ENCODE results near the gene CELSR1.
A peak's percentile ranks its signal among the peaks of the same experiment; 100 is the strongest.

CELSR1 gene

DNA sequence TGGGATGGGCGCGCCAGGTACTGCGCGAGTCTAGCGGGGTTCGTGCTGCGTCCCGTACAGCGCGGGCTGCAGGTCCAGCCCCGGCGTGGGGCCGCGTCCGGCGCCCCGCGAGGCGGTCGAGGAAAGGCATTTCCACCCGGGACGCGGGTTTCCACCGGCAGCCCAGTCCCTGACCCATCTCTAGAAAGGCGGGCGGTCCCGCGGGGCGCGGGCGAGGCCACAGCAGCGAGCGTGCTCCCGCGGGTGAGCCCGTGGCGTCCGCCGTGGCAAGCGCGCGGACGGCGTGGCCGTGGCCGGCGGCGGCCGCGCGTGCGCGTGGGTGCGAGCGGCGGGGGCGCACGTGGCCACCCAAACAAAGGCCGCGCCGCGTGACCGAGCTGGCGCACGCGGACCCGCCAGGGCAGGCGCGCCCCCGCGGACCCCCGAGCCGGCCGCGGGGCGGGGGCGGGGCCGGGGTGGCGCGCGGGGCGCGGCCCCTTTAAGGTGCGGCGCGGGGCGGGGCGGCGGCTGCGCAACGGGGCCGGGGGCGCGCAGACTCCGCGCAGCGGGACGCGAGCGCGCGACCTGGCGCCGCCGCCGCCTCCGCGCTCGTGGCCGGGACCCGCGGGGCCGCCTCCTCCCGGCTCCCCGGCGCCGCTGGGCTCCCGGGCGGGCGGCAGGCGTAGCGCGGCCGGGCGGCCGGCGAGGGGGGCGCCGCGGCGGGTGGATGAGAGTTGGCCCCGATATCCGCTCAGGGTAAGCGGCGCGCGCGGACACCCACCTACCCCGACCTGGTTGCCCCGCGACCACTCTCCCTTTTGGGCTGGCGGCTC lies 39.3 kb upstream of the CELSR1 start:
- peak in 33 of 42 donors; percentile 34 to 77 (median 56) for DNase-seq

DNA sequence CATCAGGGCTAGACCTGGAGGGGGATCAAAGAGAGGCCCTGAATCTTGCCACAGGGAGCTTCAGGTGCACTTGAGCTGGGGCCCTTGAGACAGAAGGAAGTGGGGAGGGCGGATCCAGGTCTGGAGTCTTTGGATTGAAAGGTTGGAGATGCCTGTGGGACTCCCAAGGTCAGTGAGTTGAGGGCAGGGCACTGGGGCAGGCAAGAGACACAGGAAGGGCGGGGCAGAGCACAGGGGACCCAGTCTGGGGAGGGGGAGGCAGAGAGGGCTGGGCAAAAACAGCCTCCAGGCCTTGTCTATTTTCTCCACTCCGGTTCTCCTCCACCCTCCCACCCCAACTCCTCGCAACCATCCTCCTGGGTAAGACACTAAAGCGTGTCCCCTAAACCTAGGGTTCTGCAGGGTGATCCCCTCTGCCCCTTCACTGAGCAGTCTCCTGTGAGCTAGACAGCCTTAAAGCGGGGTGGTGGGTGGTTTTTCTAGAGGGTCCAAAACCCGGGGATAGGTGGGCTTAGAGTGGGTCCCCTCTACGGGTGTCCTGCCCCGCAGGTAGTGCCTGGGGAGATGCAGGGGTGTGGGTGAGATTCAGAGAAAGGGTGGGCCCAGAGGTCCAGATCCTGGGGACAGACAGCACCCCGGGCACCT lies 38.6 kb upstream of the CELSR1 start:
- intact Hi-C loops (cut with DNase I) = no loop called here
- peak in 2 of 42 donors; percentile 7 to 9 for DNase-seq

More for the DNA sequence above, 39.3 kb upstream of the CELSR1 start:
- intact Hi-C loops (cut with DNase I) = no loop called here

DNA sequence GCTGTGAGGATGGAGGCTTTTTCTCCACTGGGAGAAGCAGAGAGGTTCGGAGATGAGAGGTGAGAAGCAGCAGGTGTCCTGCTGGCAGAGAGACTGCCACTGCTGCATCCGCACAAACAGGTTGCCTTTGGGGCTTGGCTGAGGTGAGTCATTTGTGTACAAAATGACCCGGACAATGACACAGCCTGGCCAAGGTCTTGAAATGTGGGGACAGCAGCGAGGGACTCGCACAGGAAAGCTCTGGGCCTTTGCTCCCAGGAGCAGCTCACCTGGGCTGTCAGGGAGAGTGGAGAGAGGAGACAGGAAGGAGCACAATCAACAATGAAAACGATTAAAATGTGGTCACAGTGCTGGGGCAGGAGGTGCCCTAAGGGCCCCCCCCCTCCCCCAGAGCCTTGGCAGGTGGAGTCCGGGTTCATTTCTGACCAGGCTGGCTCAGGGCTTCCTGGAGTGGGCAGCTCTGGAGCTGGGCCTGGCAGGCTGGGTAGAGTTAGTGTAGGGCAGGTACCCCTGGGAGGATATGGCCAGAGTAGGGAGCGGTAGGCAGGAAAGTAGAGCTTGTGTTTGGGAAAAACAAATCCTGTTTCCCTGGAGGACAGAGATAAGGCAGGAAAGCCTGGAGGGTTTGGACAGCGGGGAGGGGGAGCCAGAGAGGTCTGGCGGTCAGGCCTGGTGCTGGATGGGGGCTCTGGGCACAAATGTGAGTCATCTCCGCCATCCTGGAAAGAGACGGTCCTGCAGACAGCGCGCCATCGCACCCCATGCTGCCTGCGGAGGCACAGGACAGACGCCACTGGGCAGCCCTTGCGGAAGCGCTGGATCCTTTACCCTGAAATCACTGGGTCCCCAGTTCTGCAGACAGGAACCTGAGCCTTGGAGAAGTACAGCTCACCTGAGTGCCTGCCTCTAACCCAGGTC lies 37.8 kb upstream of the CELSR1 start:
- intact Hi-C loops (cut with DNase I) = no loop called here
- peak in 2 of 42 donors; percentile 7 to 14 for DNase-seq

DNA sequence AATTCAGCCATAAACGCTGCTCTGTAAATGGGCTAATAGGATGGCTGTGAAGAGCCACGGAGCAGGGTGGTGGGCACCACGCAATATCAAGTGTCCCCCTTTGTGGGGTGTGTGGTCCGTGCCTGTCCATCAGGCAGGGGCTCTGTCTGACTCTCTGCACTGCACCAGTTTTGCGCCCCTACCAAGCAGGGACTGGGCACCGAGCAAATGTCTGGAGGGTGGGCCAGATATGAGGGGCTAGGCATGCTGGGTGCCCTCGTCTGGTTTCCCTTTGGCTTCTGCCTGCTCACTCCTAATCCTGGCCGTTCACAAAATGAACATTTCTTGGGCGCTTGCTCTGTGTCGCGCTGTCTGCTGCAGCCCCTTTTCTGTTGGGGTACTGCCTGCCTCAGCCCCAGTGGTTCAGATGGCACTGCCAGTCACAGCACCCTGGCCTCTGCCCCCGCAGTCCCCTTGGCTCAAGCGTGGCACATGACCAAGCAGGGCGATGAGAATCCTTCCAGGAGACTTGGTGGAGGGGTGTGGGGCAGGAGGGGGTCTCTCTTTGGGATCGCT lies 37.1 kb upstream of the CELSR1 start:
- intact Hi-C loops (cut with DNase I) = no loop called here
- DNase-seq = peak in 2 of 42 donors; percentile 5 to 15

DNA sequence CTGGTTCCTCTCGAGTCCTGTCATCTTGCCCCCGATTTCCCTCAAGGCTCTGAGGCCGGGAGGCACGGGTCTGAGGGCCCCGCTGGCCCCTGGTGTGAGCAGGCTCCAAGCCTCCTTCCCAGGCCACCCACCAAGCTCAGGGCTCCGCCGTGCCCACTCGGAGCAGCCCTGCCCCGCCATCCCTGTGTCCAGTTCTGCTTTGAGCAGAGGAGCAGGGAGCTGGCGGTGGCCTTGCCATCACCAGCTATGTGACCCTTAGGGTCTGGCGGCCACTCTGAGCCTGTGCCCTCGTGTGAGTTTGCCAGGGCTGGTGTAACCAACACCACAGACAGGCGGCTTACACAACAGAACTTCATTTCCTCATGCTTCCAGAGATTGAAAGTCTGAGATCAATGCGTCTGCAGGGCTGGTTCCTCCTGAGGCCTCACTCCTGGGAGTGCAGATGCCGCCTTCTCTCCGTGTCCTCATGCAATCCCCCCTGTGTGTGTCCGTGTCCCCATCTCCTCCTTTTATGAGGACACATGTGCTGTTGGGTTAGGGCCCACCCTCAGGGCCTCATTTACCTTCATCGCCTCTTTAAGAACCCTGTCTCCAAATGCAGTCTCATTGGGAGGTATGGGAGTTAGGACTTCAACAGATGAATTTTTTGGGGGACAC lies 36.5 kb upstream of the CELSR1 start:
- intact Hi-C loops (cut with DNase I) = no loop called here

DNA sequence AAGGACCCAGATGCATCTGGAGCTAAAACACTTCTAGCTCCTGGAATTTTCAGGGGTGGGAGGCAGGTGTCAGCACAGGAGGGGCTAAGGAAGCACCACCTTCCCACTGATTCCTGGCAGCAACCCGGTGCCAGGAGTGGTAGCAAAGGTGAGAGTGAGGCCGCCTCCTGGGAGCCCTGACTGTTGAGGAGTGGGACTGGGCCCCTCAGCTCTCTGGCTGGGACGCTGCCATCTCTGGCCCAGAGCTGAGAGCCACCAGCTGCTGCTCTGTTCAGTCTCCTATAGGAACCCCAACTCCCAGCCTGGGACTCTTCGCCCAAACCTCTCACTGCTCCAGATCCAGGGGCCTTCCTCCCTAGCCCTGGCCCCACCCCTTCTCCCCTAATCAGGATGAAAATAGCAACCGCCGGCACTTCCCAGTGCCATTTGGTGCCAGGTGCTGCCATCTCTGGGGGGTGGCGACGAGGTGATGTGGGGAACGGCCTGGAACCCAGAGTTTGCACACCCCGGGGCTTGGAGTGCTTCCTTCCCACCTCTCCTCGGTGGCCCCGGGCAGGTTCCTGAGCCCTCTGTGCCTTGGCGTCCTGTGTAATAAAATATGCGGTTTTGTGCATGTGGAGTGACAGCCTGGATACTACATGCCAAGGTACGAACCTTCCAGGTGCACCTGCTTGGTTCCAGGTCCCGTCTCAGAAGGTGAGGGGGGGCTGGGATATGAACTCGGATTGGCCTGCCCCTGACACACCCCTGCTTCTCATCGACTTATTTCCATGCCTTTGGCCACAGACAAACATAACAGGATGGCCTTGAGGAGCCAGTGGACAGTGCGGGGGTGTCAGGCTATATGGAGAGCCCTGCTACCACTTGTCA lies 35.7 kb upstream of the CELSR1 start:
- intact Hi-C loops (cut with DNase I) = no loop called here

More for the DNA sequence above, 36.5 kb upstream of the CELSR1 start:
- DNase-seq = peak in 1 of 42 donors; percentile 2

DNA sequence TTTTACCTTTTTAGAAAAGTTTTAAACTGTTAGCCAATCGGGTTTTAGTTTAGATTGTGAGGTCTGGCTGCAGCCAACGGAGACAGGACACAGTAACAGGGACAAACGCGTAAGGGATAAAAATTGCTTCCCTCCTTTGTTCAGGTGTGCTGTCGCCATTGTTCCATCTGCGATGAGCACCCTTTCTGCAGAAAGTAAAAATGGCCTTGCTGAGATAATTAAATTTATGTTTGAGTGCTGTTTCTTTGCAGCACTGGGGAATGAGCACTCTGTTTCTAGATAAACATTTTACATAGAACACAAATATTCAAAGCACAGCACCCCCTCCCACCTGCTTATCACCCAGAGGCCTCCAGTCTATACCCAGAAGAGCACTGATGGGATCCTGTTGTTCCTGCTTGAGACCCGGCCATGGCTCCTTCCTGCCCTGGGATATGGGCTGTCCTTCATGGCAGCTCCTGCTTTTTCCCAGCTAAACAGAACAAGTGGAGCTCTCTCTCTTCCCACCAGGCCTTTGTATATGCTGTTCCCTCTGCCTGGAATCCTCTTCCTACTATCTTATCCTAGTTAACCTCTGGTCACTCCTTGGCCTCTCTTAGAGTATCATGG lies 34.3 kb upstream of the CELSR1 start:
- intact Hi-C loops (cut with DNase I) = no loop called here
- no peak for DNase-seq

More for the DNA sequence above, 35.7 kb upstream of the CELSR1 start:
- DNase-seq = peak in 1 of 42 donors; percentile 8

DNA sequence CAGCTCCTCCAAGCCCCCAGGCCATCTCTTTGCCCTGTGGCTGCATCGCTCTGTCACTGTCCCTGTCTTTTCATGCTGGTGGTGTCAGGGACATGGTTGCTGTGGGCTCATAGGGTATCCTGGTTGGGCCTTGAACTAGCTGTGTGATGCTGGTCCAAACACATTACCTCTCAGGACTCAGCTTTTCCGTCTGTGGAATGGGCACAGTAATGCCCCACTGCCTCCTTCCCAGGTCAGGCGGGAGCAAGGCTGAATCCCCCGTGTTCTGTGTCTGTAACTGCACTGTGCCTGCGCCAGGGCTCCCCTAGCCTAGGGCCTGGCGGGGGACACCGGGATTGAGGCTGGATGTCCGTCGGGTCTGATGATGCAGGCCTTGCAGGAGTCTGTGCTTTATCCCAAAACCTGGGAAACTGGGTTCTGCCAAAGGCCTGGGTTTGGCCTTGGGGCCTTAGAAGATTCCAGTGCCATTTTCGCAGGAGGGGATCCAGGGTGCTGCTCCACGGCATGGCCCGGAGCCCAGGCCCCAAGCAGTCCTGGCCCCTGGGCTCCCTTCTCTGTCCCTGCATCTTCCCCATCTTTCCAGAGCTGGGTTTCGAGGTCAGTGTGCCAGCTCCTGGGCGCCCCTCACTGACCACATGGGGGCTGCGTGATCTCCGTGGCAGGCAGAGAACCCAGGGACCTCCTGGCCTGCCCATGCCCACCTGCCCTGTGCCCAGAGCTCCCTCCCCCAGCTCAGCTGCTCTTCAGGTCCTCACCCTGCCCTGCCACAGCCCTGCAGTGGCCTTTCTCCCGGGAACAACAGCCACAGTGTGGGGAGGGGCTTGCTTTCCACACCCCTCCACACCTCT lies 32.7 kb upstream of the CELSR1 start:
- DNase-seq = peak in 1 of 42 donors; percentile 11
- intact Hi-C loops (cut with DNase I) = no loop called here

DNA sequence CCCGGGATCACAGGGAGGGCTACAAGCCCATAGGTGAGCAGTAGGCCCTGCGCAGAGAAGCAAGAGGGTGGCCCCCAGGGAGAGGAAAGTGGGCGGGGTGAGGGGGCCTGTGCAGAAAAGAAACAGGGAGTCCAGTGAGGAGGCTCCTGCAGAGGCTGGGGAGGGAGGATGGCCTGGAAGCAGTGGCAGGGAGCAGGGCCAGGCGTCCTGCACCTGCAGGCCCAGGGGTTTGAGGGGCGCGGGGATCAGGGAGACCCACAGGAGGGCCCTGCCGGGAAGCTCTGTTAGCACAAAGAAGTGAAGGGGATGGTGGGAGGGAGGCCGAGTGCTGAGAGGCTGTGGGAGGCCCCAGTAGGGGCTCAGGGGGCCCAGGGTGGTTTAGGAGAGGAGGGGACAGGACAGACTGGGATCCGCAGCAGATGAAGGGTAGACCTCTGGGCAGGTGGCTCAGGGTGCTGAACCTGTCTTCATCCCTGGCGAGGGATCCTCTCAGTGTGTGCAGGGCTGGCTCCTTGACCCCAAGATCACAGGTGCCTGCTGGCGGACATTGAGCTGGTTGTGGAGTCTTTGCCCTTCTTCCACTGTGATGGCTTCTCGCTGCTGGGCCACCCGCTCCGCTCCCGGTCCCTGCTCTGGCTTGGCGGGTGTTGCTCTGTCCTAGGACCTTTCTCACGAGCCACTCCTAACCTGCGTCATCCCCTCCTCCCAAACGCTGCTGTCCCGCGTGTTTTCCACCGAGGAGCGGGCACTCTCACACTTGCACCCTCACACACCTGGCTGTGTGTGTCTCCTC lies 31.8 kb upstream of the CELSR1 start:
- intact Hi-C loops (cut with DNase I) = no loop called here
- no peak for DNase-seq

DNA sequence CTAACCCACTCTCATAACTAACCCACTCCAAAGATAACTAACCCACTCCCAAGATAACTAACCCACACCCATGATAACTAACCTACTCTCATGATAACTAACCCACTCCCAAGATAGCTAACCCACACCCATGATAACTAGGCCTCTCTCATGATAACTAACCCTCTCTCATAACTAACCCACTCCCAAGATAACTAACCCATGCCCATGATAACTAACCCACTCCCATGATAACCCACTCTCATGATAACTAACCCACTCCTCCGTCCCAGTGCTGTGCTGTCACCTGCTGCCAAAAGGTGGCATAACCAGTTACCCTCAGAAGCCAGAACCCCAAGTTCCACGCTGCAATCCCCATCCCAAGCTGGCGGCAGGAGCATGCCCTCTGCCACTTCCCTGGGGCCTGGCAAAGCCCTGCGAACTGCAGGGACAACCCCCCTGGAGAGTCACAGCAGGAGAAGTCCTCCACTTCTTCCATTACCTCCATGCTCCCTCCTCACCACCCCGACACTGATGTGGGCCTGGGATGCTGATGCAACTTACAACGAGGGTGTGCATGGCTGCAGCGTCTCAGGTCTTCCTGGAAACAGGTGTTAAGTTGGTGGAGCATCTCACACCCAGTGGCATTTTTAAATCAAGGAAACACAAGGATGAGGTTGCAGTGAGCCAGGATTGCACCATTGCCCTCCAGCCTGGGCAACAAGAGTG lies 30.8 kb upstream of the CELSR1 start:
- DNase-seq = no peak
- intact Hi-C loops (cut with DNase I) = no loop called here

DNA sequence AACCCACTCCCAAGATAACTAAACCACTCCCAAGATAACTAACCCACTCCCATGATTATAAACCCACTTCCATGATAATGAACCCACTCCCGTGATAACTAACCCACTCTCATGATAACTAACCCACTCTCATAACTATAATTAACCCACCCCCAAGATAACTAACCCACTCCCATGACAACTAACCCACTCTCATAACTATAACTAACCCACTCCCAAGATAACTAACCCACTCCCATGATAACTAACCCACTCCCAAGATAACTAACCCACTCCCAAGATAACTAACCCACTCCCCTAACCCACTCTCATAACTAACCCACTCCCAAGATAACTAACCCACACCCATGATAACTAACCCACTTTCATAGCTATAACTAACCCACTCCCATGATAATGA lies 30.1 kb upstream of the CELSR1 start:
- DNase-seq = no peak
- intact Hi-C loops (cut with DNase I) = no loop called here

DNA sequence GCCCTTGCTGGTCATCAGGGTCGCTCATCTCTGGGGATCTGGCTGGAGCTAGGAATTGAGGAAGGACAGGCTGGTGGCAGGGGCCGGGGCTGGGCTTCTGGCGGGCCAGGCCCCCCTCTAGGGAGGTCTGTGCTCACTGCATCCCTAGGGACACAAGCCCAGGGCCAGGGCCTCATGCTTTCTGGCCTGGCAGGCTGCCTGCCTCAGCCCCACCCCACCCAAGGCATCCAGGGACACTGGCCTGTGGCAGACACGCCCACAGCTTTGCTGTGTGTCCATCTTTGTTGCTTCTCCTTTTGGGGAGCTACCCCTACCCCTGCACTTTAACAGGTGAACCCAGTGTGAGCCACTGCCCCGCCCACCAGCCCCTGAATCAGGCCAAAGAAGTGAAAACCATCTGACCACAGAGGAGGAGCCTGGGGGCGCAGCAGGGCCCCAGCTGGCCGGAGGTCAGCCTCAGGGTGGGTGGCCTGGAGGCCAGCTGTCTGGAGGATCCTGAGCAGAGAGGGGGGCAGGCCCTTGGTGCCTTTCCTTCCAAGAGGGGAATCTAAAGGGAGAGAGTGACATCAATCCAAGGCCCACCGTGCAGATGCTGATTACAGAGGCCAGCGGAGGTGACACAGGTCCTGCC lies 26.8 kb upstream of the CELSR1 start:
- no peak for DNase-seq
- intact Hi-C loops (cut with DNase I) = no loop called here

DNA sequence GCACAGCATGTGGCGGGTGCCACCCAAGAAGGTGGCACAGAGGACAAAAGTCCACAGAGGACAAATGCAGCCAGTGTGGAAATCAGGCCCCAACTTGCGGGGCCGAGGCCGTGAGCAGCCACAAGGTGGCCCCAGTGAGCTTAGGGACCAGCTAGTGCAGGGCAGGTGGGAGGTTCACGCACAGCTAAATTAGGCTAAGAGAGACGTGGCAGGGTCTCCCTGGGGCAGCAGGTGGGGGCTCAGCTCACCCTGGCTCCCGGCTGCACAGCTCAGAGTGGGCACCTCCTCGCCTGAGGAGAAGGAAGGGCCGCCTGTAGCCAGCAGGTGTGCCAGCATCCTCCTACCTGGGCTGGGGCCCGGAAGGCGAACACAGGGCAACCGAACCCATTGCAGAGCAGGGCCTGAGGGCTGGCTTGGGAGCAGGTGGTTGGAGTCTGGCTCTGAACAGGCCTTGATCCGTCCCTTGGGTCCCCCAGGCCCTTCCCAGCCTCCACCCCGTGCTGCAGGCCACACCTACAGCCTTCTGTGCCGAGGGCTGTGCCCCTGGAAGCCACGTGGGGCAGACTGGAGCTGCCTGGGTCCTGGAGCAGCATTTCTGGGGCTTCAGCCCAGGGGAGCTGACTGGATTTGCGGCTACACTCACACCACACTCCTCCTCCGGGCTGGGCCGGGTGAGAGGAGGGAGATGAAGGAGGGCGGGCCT lies 26.1 kb upstream of the CELSR1 start:
- intact Hi-C loops (cut with DNase I) = no loop called here
- DNase-seq = peak; percentile 43 to 84 (median 68)

DNA sequence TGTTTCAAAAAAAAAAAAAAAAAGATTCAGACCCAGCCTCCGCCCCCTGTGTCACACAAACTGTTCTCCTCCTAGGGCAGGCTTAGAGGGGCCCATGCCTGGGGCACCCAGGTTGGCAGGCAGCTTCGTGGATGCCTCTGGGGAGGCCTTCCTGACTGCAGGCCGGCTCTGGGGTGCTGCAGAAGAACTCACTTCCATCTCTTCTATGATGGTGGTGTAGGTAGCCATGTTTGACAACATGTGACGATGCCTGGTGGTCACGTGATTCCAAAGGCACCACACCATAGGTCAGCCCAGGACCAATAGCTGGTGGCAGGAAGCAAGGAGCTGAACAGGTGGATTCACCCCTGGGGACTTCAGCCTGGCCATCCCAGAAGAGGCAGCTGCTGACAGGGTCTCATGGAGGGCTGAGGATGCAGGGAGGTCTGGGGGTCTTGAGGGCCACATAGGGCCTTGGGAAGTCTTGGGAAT lies 24.1 kb upstream of the CELSR1 start:
- peak in 36 of 42 donors; percentile 26 to 82 (median 67) for DNase-seq
- intact Hi-C loops (cut with DNase I) = no loop called here

All from head of caudate nucleus (tissue), 42 donors.